ENCODE data around the gene CMSS1. TPM values are rescaled to one million over a fixed set of nuclear protein-coding genes. Genes with fewer than 3 reads are reported as not detected.

CMSS1 gene
- total RNA-seq, 1 experiment from 2014 or later: 70.6 TPM

DNA sequence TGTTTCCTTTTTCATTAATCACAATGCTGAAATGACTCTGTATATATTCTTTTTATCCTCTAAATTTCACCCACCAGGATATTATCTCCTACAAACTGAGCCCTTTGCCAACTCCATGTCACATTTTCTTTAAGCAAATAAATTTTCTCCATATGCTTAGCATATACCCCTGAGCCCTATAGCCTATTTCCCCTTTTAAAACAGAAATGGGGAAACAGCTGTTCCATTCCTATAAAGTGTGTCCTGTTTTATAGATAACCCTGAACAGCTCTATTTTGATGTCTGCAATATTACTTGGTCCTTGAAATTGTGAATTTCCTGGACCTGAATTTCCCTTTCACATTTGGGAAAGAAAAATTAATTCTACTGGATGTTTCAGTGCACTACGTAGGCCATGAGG lies 312.3 kb downstream of the CMSS1 start:
- H3K27me3 Mint-ChIP-seq (ENCODE audit: low read depth): no peaks in the 10 kb centered on the region
- H3K4me1 Mint-ChIP-seq: no peaks in the 10 kb centered on the region
- ChIA-PET CTCF (interaction anchor here (1.9 kb wide), 1 partner anchor 124 kb away, joined by 4 read pairs; no protein-coding TSS in a partner anchor), POLR2A (no interaction called here)
- no peak overlapping the region for H3K27ac Mint-ChIP-seq
- TF ChIP-seq ZNF281 (CRISPR knock-in tag; IDR thresholded peaks at IDR 0.05): no peak
- no peak for TF ChIP-seq ZNF138 (CRISPR knock-in tag; conservative IDR thresholded peaks at IDR 0.05)
- no peak for TF ChIP-seq IRF1 (CRISPR knock-in tag; IDR thresholded peaks at IDR 0.05)
- no peak for TF ChIP-seq NR2C2 (CRISPR knock-in tag; IDR thresholded peaks at IDR 0.05)
- TF ChIP-seq CBFB (CRISPR knock-in tag; IDR thresholded peaks at IDR 0.05; ENCODE audit: low read depth): no peak
- TF ChIP-seq, protein P1, sequence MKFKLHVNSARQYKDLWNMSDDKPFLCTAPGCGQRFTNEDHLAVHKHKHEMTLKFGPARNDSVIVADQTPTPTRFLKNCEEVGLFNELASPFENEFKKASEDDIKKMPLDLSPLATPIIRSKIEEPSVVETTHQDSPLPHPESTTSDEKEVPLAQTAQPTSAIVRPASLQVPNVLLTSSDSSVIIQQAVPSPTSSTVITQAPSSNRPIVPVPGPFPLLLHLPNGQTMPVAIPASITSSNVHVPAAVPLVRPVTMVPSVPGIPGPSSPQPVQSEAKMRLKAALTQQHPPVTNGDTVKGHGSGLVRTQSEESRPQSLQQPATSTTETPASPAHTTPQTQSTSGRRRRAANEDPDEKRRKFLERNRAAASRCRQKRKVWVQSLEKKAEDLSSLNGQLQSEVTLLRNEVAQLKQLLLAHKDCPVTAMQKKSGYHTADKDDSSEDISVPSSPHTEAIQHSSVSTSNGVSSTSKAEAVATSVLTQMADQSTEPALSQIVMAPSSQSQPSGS (CRISPR knock-in tag; IDR thresholded peaks at IDR 0.05; ENCODE audit: borderline replicate concordance, low read depth): no peak
- TF ChIP-seq RELA (CRISPR knock-in tag; IDR thresholded peaks at IDR 0.05; ENCODE audit: borderline replicate concordance): no peak
- TF ChIP-seq ARID4B (CRISPR knock-in tag; IDR thresholded peaks at IDR 0.05; ENCODE audit: borderline replicate concordance): no peak
- TF ChIP-seq GABPB1 (CRISPR knock-in tag; IDR thresholded peaks at IDR 0.05): no peak
- TF ChIP-seq SP1 (CRISPR knock-in tag; conservative IDR thresholded peaks at IDR 0.05): no peak
- TF ChIP-seq FOXJ3 (CRISPR knock-in tag; IDR thresholded peaks at IDR 0.05; ENCODE audit: borderline replicate concordance): no peak
- TF ChIP-seq, protein P2, sequence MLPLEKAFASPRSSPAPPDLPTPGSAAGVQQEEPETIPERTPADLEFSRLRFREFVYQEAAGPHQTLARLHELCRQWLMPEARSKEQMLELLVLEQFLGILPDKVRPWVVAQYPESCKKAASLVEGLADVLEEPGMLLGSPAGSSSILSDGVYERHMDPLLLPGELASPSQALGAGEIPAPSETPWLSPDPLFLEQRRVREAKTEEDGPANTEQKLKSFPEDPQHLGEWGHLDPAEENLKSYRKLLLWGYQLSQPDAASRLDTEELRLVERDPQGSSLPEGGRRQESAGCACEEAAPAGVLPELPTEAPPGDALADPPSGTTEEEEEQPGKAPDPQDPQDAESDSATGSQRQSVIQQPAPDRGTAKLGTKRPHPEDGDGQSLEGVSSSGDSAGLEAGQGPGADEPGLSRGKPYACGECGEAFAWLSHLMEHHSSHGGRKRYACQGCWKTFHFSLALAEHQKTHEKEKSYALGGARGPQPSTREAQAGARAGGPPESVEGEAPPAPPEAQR (CRISPR knock-in tag; IDR thresholded peaks at IDR 0.05): no peak
- no peak for TF ChIP-seq ATF1 (CRISPR knock-in tag; IDR thresholded peaks at IDR 0.05)
- TF ChIP-seq, protein P3, sequence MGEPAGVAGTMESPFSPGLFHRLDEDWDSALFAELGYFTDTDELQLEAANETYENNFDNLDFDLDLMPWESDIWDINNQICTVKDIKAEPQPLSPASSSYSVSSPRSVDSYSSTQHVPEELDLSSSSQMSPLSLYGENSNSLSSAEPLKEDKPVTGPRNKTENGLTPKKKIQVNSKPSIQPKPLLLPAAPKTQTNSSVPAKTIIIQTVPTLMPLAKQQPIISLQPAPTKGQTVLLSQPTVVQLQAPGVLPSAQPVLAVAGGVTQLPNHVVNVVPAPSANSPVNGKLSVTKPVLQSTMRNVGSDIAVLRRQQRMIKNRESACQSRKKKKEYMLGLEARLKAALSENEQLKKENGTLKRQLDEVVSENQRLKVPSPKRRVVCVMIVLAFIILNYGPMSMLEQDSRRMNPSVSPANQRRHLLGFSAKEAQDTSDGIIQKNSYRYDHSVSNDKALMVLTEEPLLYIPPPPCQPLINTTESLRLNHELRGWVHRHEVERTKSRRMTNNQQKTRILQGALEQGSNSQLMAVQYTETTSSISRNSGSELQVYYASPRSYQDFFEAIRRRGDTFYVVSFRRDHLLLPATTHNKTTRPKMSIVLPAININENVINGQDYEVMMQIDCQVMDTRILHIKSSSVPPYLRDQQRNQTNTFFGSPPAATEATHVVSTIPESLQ (CRISPR knock-in tag; IDR thresholded peaks at IDR 0.05): no peak
- no peaks in the 10 kb centered on the region for H3K9me3 Mint-ChIP-seq
- no peak overlapping the region for H3K4me3 Mint-ChIP-seq
- DNase-seq (ENCODE audit: low spot score) (no peak), ATAC-seq (no peak)
- H3K36me3 Mint-ChIP-seq: no peaks in the 10 kb centered on the region
